K562 (cell line): Measurements from ENCODE around the gene ST6GALNAC2. TPM values are rescaled to one million over a fixed set of nuclear protein-coding genes. Genes with fewer than 3 reads are reported as not detected.

Experiments used
- ATAC-seq: fragments of 200-7000 bp; cut with Tn5 transposase; 3 replicates; pipeline ENCODE4 v1.9.1; 2020; ENCODE audit warnings: moderate library complexity
- BruUV-seq: library from RNA; stranded (reverse); fragments of 400-500 nt; replicated peaks from 2 replicates; lab custom pipeline; 2021; lab: Mats Ljungman, UMichigan
- CTCF ChIA-PET: fragments of 300-600 bp; formaldehyde crosslinking; extraction: SDS; loops from one replicate; lab custom pipeline; 2021; ENCODE audit warnings: low intra/inter-chr PET ratio; lab: Yijun Ruan, JAX
- POLR2A ChIA-PET: fragments of 300-600, 350-650 bp; sonication (Branson Sonifier 250); formaldehyde crosslinking; extraction: SDS; loops from one replicate; lab custom pipeline; 2021; ENCODE audit warnings: antibody characterized with exemption, inconsistent platforms; lab: Yijun Ruan, JAX
- DNase-seq, 4 experiments: peaks; one replicate each; pipeline versions ENCODE4 v3.0.0 to v3.0.0-alpha.2; 2011 to 2018; ENCODE audit warnings: low spot score in 3 of 4, mixed read lengths in 3 of 4; ENCODE audit errors: extremely low read depth in 1 of 4
- FAIRE-seq: peaks from 2 replicates; lab custom pipeline; 2011; peaks lifted over from hg19 to GRCh38; lab: Jason Lieb, UNC
- H2AFZ ChIP-seq: 2 replicates; pipeline ENCODE4 v1.6.0; 2011; ENCODE audit warnings: low read depth, low read length, control low read depth, inconsistent platforms
- H3K27ac ChIP-seq: fragments of 200-600 bp; 3 replicates; pipeline ENCODE4 v1.8.0; 2011; ENCODE audit warnings: low read depth, mild to moderate bottlenecking, control low read depth, inconsistent platforms, low read length, moderate library complexity, mixed read lengths; ENCODE audit errors: extremely low read depth
- H3K27me3 ChIP-seq, 2 experiments: fragments of 300-600 bp in 1 of 2; 2 replicates in 1 of 2; 3 replicates in 1 of 2; pipeline versions ENCODE4 v1.6.0 to v1.8.0; 2011; ENCODE audit warnings: inconsistent platforms in 2 of 2, low read length in 2 of 2, mild to moderate bottlenecking in 1 of 2, mixed read lengths in 1 of 2, moderate library complexity in 1 of 2; ENCODE audit not compliant: control insufficient read depth in 2 of 2, insufficient read depth in 2 of 2
- H3K36me3 ChIP-seq: fragments of 300-600 bp; 3 replicates; pipeline ENCODE4 v1.8.0; 2011; ENCODE audit warnings: mild to moderate bottlenecking, low read length, inconsistent platforms; ENCODE audit not compliant: control insufficient read depth, insufficient read depth
- H3K4me1 ChIP-seq, 2 experiments: fragments of 200-600 bp in 1 of 2; replicated peaks in 1 of 2; 2 replicates in 1 of 2; 3 replicates in 1 of 2; pipeline versions ENCODE4 v1.5.1 to v1.8.0; 2011; ENCODE audit warnings: inconsistent platforms in 2 of 2, low read length in 2 of 2, mild to moderate bottlenecking in 1 of 2, mixed read lengths in 1 of 2, moderate library complexity in 1 of 2; ENCODE audit not compliant: control insufficient read depth in 2 of 2, insufficient read depth in 2 of 2
- H3K4me2 ChIP-seq: 2 replicates; pipeline ENCODE4 v1.6.1; 2011; ENCODE audit warnings: low read length, control low read depth, inconsistent platforms, mixed read lengths; ENCODE audit not compliant: insufficient read depth
- H3K4me3 ChIP-seq: fragments of 200-600 bp; sonication (generic), shearing (Covaris generic); 2 replicates; pipeline ENCODE4 v1.5.1; 2016; ENCODE audit warnings: control low read depth, inconsistent platforms
- H3K79me2 ChIP-seq: fragments of 200-600 bp; 3 replicates; pipeline ENCODE4 v1.8.0; 2011; ENCODE audit warnings: low read length, inconsistent platforms; ENCODE audit not compliant: control insufficient read depth, insufficient read depth
- H3K9ac ChIP-seq, 2 experiments: 2 replicates each; pipeline versions ENCODE4 v1.6.0 to v1.6.1; 2011; ENCODE audit warnings: low read depth in 2 of 2, low read length in 2 of 2, control low read depth in 1 of 2, inconsistent platforms in 1 of 2, mild to moderate bottlenecking in 1 of 2, mixed read lengths in 1 of 2; ENCODE audit not compliant: insufficient read depth in 1 of 2
- H3K9me1 ChIP-seq: one replicate; pipeline ENCODE4 v1.6.0; 2011; ENCODE audit warnings: inconsistent platforms, mild to moderate bottlenecking, low read length, moderate library complexity; ENCODE audit not compliant: control insufficient read depth, insufficient read depth
- H3K9me3 ChIP-seq: replicated peaks from 2 replicates; pipeline ENCODE4 v1.5.1; 2011; ENCODE audit warnings: low read depth, low read length, inconsistent platforms; ENCODE audit not compliant: control insufficient read depth, insufficient read depth
- H4K20me1 ChIP-seq: replicated peaks from 2 replicates; pipeline ENCODE4 v1.6.1; 2011; ENCODE audit warnings: low read length, inconsistent platforms, mixed read lengths; ENCODE audit not compliant: control insufficient read depth, insufficient read depth
- CCNT2 ChIP-seq: IDR thresholded peaks from 2 replicates; pipeline ENCODE4 v1.6.1; 2011; ENCODE audit warnings: borderline replicate concordance, low read depth, mild to moderate bottlenecking, moderate library complexity, mixed read lengths, low read length; ENCODE audit not compliant: insufficient read length; ENCODE audit errors: extremely low read depth
- DMBX1 ChIP-seq: fragments of 250-450 bp; sonication (Bioruptor Pico); IDR thresholded peaks from 2 replicates; pipeline ENCODE4 v1.8.0; 2022; ENCODE audit warnings: inconsistent platforms, mild to moderate bottlenecking, moderate library complexity, borderline replicate concordance
- FOXJ3 ChIP-seq: sonication (generic); formaldehyde crosslinking; IDR thresholded peaks from 2 replicates; pipeline ENCODE4 v1.4.0; 2020; ENCODE audit warnings: mild to moderate bottlenecking, missing genetic modification reagents
- GABPB1 ChIP-seq: sonication (generic); formaldehyde crosslinking; IDR thresholded peaks from 2 replicates; pipeline ENCODE4 v1.8.0; 2022; ENCODE audit warnings: mild to moderate bottlenecking, missing genetic modification reagents
- LEF1 ChIP-seq: fragments of 450-650 bp; IDR thresholded peaks from 2 replicates; pipeline ENCODE4 v1.6.1; 2016; ENCODE audit warnings: mild to moderate bottlenecking
- MYNN ChIP-seq, 2 experiments: sonication (generic); formaldehyde crosslinking in 1 of 2; IDR thresholded peaks; 2 replicates each; pipeline versions ENCODE4 v1.5.0 to v1.6.1; 2016 to 2020; ENCODE audit warnings: antibody characterized with exemption in 1 of 2, missing genetic modification reagents in 1 of 2
- NFRKB ChIP-seq: fragments of 450-650 bp; IDR thresholded peaks from 2 replicates; pipeline ENCODE4 v1.6.1; 2016; ENCODE audit warnings: low read depth
- NR1H2 ChIP-seq: sonication (generic); formaldehyde crosslinking; IDR thresholded peaks from 2 replicates; pipeline ENCODE4 v1.4.0; 2020; ENCODE audit warnings: mild to moderate bottlenecking, missing genetic modification reagents
- RFX5 ChIP-seq: IDR thresholded peaks from 2 replicates; pipeline ENCODE4 v1.6.1; 2011; ENCODE audit warnings: low read depth, mild to moderate bottlenecking, improper control_type of control experiment, low read length
- SAFB2 ChIP-seq: fragments of 200-400 bp; formaldehyde crosslinking; IDR thresholded peaks from 2 replicates; pipeline ENCODE4 v1.6.1; 2018; ENCODE audit warnings: borderline replicate concordance, low read length, low read depth, moderate library complexity; ENCODE audit not compliant: severe bottlenecking
- SMAD2 ChIP-seq: fragments of 150-350 bp; IDR thresholded peaks from 2 replicates; pipeline ENCODE4 v1.6.1; 2014; ENCODE audit warnings: low read depth, mild to moderate bottlenecking, low read length
- SMAD3 ChIP-seq: fragments of 450-650 bp; formaldehyde crosslinking; conservative IDR thresholded peaks from 2 replicates; pipeline ENCODE4 v1.4.0; 2020; ENCODE audit warnings: mild to moderate bottlenecking
- SREBF1 ChIP-seq: fragments of 150-350 bp; IDR thresholded peaks from 2 replicates; pipeline ENCODE4 v1.6.1; 2014; ENCODE audit warnings: antibody characterized with exemption, low read depth, low read length, borderline replicate concordance
- ZNF146 ChIP-seq: IDR thresholded peaks from one replicate; pipeline ENCODE4 v1.6.1; 2018; ENCODE audit warnings: missing compliant biosample characterization; ENCODE audit not compliant: unreplicated experiment
- ZNF274 ChIP-seq: IDR thresholded peaks from 2 replicates; pipeline ENCODE4 v1.6.1; 2011; ENCODE audit warnings: low read depth, mild to moderate bottlenecking, low read length, moderate library complexity, borderline replicate concordance
- ZNF583 ChIP-seq: fragments of 250-450 bp; sonication (Bioruptor Pico); IDR thresholded peaks from 2 replicates; pipeline ENCODE4 v1.4.0; 2020
- ZNF77 ChIP-seq: fragments of 250-450 bp; sonication (Bioruptor Pico); IDR thresholded peaks from 2 replicates; pipeline ENCODE4 v1.5.0; 2020
- WGBS: fragments of 100-300 bp; shearing (Covaris generic); methylation state at CpG from one replicate; pipeline ENCODE4 v1.1.6; 2016; ENCODE audit warnings: low coverage, mixed read lengths; ENCODE audit not compliant: insufficient coverage; ENCODE audit errors: missing lambda C conversion rate; 5-methylcytosine and 5-hydroxymethylcytosine counted together
- in situ Hi-C: fragments of 300-500 bp; cut with MboI; formaldehyde crosslinking; loops from 4 replicates; pipeline ENCODE4 v1.15.0; 2018; ENCODE audit warnings: inconsistent platforms, mixed read lengths
- intact Hi-C: fragments of 100-400 bp; cut with micrococcal nuclease; formaldehyde crosslinking; loops from 2 replicates; pipeline ENCODE4 v1.14.2; 2022
- polyA plus RNA-seq, 8 experiments: library from polyadenylated mRNA; depleted of rRNA in 4 of 8; stranded (reverse) in 5 of 8; unstranded in 3 of 8; fragments of >200 nt; fragmentation: Nextera tagmentation in 2 of 8; fragmentation: Illumina TruSeq in 1 of 8; extraction: Ambion mirVana in 2 of 8; extraction: Trizol in 1 of 8; gene quantifications; 2 replicates each; pipeline versions ENCODE4 v1.2.1 to v1.2.3, GENCODE V29; 2011 to 2014; ENCODE audit warnings: inconsistent platforms in 1 of 8, missing spikeins in 1 of 8
- total RNA-seq, 7 experiments: library from RNA; depleted of rRNA in 6 of 7; stranded (reverse); fragments of >200 nt in 6 of 7; fragmentation: Illumina TruSeq in 2 of 7; extraction: Trizol in 2 of 7; gene quantifications; 2 replicates each; pipeline versions ENCODE4 v1.2.1 to v1.2.3, GENCODE V29; 2011 to 2021; ENCODE audit warnings: low replicate concordance in 1 of 7
- TF ChIP-seq, protein P1 (sequence below), 2 experiments: fragments of 200-800 bp in 1 of 2; sonication (Bioruptor generic) in 1 of 2; sonication (generic) in 1 of 2; formaldehyde crosslinking in 1 of 2; IDR thresholded peaks in 1 of 2; conservative IDR thresholded peaks in 1 of 2; 2 replicates each; pipeline versions ENCODE4 v1.5.0 to v1.6.1; 2016 to 2020; ENCODE audit warnings: missing compliant biosample characterization in 1 of 2, missing genetic modification characterization in 1 of 2, missing genetic modification reagents in 1 of 2
- TF ChIP-seq, protein P2 (sequence below): fragments of 250-450 bp; sonication (Bioruptor Pico); IDR thresholded peaks from 2 replicates; pipeline ENCODE4 v1.4.0; 2020; ENCODE audit warnings: mild to moderate bottlenecking
- TF ChIP-seq, protein P3 (sequence below): fragments of 250-450 bp; sonication (Bioruptor Pico); IDR thresholded peaks from 2 replicates; pipeline ENCODE4 v1.8.0; 2022; ENCODE audit warnings: inconsistent platforms, mild to moderate bottlenecking, moderate library complexity, borderline replicate concordance

Gene ST6GALNAC2
- total and polyA plus RNA-seq, 9 of the 15 experiments (the other 6 are each of a cell fraction or from before 2014, with no cell fraction given), result 0.18 TPM; not detected in 8

DNA sequence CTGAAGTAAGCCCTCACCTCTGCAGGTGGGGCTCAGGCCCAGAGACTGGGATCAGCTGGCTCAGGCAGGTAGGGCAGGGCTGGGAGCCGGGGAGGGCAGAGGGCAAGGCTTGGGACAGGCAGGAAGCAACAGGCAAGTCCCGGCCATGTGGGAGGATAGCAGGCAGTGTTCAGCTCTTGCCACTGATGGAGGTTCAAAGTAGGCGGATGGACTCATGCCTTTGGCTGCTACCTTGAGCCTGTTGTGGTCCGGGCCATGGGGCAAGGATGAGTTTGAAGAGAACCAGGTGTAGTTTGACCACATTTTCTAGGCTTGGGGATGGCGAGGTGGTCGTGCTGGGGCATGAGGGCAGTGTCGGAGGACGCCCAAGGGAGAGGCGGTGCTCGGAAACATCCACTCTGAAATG lies 43.1 kb downstream of the ST6GALNAC2 start:
- FAIRE-seq, result no peak

More for the DNA sequence above, 43.1 kb downstream of the ST6GALNAC2 start:
- H2AFZ ChIP-seq, result no peak overlapping the region
- DNase-seq, result no peak
- no peak for ATAC-seq
- no peak overlapping the region for H3K27ac ChIP-seq
- intact Hi-C loops, result no loop called here
- no peaks in the 10 kb centered on the region for H4K20me1 ChIP-seq
- H3K4me3 ChIP-seq, result no peak overlapping the region
- no peak overlapping the region for H3K4me2 ChIP-seq
- CTCF ChIA-PET, result no interaction called here
- H3K4me1 ChIP-seq, result peaks cover 11 to 65% of the 10 kb centered on the region in 2 experiments; a peak in 4 of 5 replicates
- 53% methylated on average over 10 of the region's 10 CpGs for WGBS
- H3K9ac ChIP-seq, result peak overlapping the region in 1 of 2 experiments; percentile 60; a peak in 1 of 4 replicates
- POLR2A ChIA-PET, result interaction anchor here (0.6 to 1.0 kb wide), 3 partner anchors 36 to 641 kb away, joined by 3 to 4 read pairs (median 4); no protein-coding TSS in a partner anchor
- no peaks in the 10 kb centered on the region for H3K36me3 ChIP-seq
- TF ChIP-seq NFRKB (no peak), FOXJ3 (no peak), CCNT2 (no peak), ZNF77 (CRISPR knock-in tag) (no peak), SREBF1 (no peak), DMBX1 (no peak), SMAD2 (no peak), GABPB1 (CRISPR knock-in tag) (no peak), ZNF583 (CRISPR knock-in tag) (no peak), ZNF274 (no peak), ZNF146 (no peak), NR1H2 (CRISPR knock-in tag) (no peak), MYNN (IDR thresholded peaks at IDR 0.05) (no peak), MYNN (CRISPR knock-in tag; IDR thresholded peaks at IDR 0.05) (no peak), RFX5 (no peak), SAFB2 (no peak), LEF1 (no peak), SMAD3 (no peak)
- TF ChIP-seq, protein P1, sequence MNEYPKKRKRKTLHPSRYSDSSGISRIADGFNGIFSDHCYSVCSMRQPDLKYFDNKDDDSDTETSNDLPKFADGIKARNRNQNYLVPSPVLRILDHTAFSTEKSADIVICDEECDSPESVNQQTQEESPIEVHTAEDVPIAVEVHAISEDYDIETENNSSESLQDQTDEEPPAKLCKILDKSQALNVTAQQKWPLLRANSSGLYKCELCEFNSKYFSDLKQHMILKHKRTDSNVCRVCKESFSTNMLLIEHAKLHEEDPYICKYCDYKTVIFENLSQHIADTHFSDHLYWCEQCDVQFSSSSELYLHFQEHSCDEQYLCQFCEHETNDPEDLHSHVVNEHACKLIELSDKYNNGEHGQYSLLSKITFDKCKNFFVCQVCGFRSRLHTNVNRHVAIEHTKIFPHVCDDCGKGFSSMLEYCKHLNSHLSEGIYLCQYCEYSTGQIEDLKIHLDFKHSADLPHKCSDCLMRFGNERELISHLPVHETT (CRISPR knock-in tag; conservative IDR thresholded peaks at IDR 0.05 in 1 of 2, IDR thresholded peaks at IDR 0.05 in 1 of 2), result no peak
- TF ChIP-seq, protein P2, sequence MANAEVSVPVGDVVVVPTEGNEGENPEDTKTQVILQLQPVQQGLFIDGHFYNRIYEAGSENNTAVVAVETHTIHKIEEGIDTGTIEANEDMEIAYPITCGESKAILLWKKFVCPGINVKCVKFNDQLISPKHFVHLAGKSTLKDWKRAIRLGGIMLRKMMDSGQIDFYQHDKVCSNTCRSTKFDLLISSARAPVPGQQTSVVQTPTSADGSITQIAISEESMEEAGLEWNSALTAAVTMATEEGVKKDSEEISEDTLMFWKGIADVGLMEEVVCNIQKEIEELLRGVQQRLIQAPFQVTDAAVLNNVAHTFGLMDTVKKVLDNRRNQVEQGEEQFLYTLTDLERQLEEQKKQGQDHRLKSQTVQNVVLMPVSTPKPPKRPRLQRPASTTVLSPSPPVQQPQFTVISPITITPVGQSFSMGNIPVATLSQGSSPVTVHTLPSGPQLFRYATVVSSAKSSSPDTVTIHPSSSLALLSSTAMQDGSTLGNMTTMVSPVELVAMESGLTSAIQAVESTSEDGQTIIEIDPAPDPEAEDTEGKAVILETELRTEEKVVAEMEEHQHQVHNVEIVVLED (CRISPR knock-in tag), result no peak
- TF ChIP-seq, protein P3, sequence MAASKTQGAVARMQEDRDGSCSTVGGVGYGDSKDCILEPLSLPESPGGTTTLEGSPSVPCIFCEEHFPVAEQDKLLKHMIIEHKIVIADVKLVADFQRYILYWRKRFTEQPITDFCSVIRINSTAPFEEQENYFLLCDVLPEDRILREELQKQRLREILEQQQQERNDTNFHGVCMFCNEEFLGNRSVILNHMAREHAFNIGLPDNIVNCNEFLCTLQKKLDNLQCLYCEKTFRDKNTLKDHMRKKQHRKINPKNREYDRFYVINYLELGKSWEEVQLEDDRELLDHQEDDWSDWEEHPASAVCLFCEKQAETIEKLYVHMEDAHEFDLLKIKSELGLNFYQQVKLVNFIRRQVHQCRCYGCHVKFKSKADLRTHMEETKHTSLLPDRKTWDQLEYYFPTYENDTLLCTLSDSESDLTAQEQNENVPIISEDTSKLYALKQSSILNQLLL (CRISPR knock-in tag), result no peak
- no peaks in the 10 kb centered on the region for H3K9me1 ChIP-seq
- H3K27me3 ChIP-seq, result no peaks in the 10 kb centered on the region
- no peaks in the 10 kb centered on the region for H3K79me2 ChIP-seq
- no peaks in the 10 kb centered on the region for H3K9me3 ChIP-seq
- no TSS peak for BruUV-seq
- in situ Hi-C loops, result no loop called here
